Kasumi-1 (cell line): ENCODE data around the gene RBM6.
A peak's percentile ranks its signal among the peaks of the same experiment; 100 is the strongest.
"Not testable (repeated sequence)": the region's sequence is repeated elsewhere in the genome, so short reads cannot be mapped to it uniquely, and the experiment has no call there.

Experiments
- DNase-seq, 2 experiments: peaks; one replicate each; lab custom pipeline; 2025; lab: John Stamatoyannopoulos, UW

Gene RBM6

DNA sequence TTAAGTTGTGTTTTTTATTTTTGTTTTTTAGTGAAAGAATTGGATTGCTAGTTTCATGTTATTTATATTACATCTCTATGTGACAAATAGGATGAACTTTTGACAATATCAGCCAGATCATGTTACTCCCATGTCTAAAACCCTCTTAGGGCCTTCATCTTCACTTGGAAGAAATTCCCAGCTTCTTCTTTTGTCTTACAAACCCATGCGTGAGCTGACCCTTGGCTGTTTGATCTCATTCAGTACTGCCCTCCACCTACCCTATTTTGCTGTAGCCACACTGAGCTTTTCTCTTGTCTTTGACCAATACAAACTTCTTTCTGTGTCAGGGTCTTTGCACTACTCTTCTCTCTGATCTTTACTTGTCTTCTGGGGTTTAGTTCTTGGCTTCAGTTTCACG is 37.0 kb downstream of the RBM6 start:
- DNase-seq, result no peak

DNA sequence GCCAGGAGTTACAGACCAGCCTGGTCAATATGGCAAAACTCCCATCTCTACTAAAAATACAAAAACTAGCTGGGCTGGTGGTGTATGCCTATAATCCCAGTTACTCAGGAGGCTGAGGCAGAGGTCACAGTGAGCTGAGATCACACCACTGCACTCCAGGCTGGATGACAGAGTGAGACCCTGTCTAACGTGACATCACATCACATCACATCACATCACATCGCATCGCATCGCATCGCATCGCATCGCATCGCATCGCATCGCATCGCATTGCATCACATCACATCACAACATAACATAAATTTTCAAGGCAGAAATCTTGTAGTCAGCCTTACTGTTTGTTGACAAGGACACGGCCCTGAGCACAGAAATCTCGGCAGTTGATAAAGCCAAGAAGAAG is 44.4 kb downstream of the RBM6 start:
- DNase-seq, result no peak

DNA sequence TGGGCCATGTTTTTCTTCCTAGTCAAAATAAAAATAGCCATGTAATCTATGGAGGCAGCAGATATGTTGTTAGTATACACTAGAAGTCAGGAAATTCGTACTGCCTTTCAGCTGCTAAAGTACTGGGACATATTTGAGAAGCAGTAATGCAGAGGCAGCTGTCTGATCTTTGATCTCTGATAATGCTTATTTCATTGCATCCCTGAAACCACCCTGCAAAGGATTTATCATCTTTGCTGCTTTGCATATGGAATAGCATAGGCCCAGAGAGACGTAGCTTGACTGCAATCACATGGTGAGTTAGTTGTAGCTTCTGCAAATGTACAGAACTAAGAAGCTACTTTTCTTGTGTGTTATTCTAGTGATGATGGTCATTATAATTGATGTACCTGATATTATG is 52.4 kb downstream of the RBM6 start:
- DNase-seq, result no peak

DNA sequence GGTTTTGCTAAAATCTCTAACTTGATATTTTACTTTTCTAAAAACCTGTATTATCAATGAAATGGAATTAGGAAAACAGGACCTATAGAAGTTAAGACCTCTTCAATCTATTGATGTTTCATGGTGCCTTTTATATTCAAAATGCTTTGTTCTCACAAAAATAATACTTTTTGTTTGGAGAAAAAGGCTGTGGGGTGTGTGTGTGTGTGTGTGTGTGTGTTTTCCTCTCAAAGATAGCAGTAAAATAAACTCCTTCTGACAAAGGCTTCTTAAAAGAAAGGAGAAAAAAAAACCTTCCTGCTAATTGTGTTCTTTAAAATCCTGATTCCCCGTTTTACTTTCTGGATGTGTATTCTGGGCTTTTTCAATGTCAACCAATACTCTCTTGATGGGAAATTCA is 54.5 kb downstream of the RBM6 start:
- DNase-seq, result no peak

DNA sequence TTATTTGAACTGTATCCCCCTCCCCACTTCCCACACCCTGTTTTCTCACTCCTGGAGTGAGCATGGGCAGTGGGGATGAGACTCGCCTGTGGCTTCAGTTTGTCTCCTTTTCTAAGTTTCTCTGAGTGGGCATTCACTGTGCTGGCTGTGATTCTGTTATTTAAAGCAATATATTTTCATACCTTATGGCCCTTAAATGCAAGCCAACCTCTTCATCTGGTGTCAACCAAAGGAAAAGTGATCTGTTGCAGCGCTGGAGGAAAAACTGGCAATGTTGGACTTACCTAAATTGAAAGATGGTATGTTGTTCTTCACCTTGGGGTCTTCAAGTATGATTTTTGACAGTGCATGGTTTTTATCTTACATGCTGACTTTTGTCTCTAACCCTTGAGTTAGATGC is 56.1 kb downstream of the RBM6 start:
- DNase-seq, result no peak

DNA sequence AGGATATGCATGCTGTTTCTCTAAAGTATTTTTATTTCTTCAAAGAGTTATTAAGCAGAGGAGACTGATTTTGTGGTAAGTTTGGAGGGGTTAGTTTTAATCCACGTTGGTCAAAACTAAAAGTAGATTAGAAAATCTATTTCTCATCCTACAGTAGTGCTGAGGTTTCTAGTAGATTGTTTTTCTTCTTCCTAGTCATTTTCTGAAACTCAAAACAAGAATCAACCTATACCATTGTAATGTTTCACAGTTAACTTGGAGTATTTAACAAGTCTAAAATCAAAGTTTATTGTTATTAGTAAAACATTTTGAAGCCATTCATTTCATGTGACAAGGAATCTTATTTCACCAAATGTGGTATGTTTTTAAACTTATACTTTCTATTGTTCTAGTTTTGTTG is 57.9 kb downstream of the RBM6 start:
- DNase-seq, result no peak

DNA sequence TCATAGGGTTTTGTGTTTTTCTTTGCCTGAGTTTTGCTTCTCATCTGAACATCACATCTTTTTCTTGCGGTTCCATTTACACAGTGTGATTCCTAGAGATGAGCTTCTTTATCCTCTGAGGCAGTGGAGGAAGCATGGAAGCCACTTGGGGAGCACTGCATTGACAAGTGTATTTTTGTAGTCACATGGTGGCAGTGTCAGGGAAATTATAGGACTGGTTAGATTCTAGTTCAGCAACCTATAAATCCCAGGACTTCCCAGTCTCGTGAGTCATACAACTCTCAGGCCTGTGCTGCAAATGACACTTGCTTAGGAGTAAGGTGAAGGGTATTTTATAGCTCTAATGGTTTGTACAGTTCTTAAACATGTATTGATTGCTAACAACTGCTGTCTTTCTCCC is 58.4 kb downstream of the RBM6 start:
- peak; percentile 3 to 9 for DNase-seq

DNA sequence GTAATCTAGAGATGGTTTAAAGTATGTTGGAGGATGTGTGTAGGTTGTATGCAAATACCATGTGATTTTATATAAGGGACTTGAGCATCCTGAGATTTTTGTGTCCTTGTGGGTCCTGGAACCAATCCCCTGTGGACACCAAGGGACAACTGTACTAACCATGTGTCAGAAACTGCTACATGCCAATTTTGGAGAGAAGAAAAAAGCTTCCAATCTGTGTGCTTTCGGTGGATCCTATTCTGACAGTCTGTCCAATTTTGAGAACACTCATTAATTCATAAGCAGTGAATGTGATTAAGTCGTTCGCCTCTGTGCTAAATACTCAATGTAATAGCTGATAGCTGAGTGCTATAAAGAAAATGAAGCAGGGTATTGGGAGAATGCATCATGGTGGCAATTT is 61.6 kb downstream of the RBM6 start:
- no peak for DNase-seq

DNA sequence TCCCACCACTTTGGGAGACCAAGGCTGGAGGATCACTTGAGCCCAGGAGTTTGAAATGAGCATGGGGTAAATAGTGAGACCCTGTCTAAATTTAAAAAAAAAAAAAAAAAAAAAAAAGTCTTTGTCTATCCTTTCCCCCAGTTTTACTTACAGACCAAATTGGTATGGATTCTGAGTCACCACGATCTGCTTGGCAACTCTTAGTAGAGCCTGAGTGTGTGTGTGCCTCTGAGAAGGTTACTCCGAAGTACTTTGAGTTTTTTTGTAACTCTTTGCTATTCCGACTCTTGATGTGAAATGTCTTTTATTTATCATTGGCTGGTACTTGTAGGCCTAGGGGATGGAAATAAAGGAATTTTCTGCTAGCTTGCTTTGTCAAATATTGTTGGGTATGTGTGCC is 63.3 kb downstream of the RBM6 start:
- no peak for DNase-seq

DNA sequence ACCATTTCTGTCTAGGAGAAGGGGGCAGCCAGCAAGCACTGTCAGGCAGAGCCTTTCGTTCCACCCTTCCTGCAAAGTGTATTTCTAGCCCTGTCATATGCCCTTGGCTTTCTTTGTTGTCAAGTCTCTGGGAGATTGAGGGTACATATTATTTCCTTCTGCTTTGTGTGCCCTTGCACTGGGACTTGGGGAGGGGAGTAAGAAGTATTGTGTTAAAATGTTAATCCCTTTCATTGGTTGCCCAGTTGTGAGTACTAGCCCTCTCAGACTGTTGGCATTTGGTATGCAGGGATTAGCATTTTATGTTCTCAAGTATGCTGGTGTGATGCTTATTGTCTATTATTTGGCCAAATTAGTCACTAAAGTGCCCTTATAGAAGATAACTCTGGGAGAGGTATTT is 63.9 kb downstream of the RBM6 start:
- no peak for DNase-seq

DNA sequence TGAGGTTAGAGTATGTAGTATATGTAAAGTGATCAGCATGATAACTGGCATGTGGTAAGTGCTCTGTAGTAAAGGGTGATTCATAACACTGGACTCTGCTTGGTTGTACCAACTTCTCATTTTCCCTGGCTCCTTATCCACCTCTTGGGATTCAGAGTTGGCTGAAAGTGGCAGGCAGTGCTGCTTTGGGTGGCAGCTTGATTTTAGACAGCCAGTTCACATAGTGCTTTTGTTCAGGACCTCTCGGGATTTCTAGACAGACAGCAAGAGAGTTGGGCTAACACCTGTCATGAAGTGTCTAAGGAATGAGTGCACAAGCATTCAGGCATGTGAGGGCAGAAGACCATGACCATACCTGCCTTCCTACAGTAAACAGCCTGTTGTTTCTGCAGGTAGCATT is 69.0 kb downstream of the RBM6 start:
- DNase-seq, result no peak

DNA sequence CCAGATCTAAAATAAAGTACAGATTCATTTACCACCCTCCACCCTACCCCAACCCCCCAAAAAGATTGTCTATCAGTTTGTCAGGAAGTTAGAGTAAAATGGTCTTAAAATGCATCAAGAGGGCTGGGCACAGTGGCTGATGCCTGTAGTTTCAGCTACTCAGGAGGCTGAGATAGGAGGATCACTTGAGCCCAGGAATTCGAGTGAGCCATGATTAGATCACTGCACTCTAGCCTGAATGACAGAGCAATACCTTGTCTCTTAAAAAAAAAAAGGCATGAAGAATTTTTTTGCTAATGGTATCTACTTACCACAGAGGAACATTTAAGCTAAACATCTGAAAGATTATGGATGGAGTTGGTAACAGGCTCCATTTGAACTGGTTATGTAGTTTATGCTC is 71.0 kb downstream of the RBM6 start:
- DNase-seq, result no peak

DNA sequence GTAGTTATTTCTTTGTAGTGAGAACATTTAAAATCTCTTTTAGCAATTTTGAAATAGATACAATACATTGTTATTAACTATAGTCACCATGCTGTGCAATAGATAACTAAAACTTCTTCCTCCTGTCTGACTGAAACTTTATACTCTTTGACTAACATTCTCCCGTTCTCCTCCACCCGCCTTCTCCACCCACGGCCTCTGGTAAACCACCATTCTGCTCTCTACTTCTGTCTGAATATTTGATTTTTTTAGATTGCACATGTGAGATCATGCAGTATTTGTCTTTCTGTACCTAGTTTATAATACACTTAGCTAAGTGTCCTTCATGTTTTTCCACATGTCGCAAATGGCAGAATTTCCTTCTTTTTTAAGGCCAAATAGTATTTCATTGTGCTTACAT is 76.0 kb downstream of the RBM6 start:
- DNase-seq, result no peak

DNA sequence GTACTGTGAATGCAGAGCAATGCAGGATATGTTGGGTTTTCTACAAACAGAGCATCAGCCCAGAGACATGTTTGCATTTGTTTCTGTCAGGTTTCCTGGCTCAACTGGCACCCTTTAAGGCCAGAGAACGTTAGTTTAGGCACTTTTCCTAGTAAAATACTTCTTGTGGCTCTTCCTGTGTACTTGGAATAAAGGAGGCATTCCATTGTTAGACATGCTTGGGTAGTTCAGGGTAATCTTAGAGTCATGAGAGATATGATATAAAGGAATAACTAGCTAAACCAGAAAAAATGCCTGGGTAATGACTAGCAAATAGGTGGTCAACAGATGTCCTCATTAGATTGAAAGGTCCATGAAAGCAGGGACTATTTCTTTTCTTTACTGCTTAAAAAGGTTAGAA is 88.4 kb downstream of the RBM6 start:
- DNase-seq, result no peak

DNA sequence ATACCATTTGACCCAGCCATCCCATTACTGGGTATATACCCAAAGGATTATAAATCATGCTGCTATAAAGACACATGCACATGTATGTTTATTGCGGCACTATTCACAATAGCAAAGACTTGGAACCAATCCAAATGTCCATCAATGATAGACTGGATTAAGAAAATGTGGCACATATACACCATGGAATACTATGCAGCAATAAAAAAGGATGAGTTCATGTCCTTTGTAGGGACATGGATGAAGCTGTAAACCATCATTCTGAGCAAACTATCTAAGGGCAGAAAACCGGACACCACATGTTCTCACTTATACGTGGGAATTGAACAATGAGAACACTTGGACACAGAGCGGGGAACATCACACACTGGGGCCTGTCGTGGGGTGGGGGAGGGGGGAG is 91.3 kb downstream of the RBM6 start:
- not testable (repeated sequence) for DNase-seq

DNA sequence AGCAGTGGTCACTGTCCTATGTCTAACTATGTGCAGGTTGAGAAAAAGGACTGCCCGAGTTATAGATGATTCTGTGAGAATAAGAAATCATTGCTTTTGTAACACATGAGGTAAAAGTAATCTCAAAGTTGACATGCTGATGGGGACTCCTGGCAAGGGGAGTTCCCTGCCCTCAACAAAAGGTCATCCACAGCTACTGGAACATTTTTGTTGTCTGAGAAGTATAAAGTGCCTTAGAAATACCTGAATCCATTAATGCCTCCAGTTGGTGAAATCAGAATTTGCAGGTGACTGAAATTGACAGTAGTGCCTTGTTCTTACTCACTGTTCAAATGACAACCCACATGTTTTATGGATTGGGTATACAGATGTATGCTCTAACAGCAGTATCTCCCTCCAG is 105.0 kb downstream of the RBM6 start:
- DNase-seq, result no peak

DNA sequence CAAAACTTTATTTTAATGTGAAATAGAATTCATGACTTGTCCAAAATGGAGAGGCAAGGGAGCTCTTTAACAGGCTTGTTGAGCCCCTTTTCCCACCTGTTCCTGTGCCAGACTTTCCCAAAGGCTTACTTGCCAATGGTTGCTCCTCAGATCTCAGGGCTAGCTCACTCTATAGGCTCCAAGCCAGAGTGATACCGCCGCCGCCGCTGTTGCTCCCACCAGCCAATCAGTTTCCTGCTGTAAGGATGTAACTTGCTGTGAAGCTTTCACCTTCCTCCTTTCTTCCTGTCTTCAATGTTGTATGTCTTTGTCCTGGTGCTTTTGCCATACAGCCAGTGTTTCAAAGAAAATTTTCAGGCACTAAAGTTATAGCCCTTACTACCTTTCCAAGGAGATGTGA is 107.5 kb downstream of the RBM6 start:
- DNase-seq, result no peak

DNA sequence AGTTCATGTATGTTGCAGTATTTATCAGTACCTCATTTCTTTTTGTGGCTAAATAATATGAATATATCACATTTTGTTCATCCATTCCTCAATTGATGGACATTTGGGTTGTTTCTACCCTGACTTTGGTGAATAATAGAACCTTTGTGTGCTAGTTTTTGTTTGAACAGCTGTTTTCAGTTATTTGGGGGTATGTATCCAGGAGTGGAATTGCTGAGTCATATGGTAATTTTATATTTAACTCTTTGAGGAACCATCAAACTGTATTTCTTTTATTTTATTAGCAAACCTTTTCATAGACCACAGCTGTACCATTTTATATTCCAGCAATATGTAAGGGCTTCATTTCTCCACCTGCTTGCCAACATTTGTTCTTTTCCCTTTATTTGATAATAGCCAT is 110.4 kb downstream of the RBM6 start:
- DNase-seq, result no peak

DNA sequence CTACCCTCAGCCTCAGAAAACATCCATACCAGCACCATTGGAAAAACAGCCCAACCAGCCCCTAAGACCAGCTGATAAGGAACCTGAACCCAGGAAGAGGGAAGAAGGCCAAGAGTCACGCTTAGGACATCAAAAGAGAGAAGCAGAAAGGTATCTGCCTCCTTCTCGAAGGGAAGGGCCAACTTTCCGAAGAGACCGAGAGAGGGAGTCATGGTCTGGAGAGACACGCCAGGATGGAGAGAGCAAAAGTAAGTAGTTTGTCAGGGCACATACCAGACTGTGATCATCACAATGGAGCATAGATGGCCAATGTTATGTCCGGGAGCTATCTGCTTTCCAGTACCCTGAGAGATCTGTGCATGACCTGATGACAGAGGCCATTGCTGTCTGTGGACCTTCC is 117.8 kb downstream of the RBM6 start:
- no peak for DNase-seq

DNA sequence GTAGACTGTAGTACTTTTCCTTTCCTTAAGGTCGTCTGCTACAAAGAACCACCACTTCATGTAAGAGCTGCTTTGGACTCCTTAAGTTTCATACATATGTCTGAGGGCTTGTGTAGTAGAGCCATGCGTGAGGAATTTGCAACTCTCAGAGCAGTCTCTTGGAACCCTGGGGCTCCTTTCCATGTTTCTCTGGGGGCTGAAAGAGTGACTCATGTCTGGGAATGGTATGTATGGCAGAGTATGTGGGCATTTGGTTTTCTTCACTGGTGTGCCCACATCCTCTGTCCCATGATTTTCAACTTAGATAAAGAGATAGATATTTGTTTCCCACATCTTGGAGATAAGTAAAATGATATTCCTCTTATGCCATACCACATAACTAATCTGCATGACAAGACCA is 128.2 kb downstream of the RBM6 start:
- no peak for DNase-seq

DNA sequence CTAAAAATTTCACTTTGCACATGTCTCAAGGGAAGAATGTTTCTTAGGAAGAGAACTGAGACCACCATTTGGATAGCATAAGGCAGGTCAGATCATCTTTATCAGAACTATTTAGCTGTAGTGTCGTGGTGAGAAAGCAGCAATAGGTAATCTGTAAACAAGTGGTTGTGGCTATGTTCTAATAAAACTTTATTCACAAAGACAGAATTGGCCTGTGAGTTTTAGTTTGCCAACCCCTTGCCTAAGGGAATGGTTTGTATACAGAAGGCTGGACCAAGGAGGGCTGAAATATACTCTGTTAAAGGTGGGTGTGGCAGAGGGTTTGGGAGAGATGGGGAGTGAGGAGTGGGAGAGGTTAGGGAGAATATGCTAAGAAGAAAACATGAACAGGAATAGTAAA is 138.1 kb downstream of the RBM6 start:
- DNase-seq, result no peak

DNA sequence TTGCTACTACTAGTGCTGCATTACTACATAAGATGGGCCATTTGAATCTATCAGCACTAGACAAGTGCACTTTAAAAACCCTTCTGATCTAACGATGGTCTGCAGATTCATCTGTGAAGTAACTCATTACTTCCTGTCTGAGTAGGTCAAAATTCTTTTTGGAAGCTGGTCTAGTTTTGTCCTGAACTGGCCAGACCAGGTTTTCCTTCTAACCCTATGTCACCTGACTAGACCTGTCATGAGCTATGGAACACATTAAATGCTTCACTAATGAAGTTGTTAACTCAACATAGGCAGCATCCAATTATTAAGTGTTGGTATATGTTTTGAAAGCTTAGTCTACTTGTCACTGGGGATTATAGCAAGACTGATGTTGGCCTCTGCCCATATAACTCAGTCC is 138.7 kb downstream of the RBM6 start:
- DNase-seq, result no peak

DNA sequence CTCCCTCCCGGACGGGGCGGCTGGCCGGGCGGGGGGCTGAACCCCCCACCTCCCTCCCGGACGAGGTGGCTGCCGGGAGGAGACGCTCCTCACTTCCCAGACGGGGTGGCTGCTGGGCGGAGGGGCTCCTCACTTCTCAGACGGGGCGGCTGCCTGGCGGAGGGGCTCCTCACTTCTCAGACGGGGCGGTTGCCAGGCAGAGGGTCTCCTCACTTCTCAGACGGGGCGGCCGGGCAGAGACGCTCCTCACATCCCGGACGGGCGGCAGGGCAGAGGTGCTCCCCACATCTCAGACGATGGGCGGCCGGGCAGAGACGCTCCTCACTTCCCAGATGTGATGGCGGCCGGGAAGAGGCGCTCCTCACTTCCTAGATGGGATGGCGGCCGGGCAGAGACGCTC is 145.0 kb downstream of the RBM6 start:
- DNase-seq, result not testable (repeated sequence)

DNA sequence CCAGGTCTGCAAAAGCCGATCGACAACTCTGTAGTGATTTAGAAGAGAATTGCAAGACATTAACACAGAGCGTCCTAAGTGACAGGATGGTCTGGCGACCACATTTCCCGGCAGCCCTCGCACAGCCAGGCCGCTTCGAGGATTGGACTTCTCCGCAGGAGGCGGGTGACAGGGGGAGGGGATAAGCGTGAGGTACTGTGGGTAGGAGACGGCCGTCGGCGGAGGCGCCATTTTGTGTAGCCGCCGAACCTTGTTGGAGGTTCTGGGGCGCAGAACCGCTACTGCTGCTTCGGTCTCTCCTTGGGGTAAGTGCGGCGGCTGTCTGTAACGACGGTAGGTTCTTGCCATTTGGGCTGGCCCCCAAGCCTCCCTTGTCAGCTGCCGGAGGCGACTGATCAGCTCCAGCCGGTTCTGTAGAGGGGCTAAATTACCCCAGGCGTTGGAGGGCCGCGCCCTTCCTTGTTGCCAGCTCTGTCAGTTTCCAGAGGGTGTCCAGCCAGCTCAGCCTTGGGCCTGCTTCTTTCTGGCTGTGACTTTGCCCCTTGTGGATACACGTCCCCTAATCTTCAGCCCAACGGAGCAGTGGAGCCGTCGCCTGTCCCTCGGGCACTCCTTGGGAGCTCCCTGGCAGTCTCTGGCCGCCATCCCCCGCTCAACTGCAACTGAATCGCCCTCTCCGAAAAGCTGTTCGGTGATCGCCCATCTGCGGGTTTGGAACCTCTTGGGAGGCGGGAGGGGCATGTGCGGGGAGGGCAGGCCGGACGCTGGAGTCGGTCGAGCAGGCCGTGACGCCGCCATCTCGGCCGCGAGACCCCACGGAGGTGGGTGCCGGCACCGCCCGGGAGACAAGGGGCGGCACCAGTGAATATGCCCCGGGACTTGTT is 149.0 kb downstream of the RBM6 start, which contains the start of gene RBM5:
TSS of gene RBM5 (plus strand) at position 195 of the 884 bp plus-strand sequence. CDS start 1,516 bp downstream, outside the sequence.
- DNase-seq, result peak; percentile 93 to 94
